GM12878 (cell line): Measurements from ENCODE around the gene KDM4F. TPM values are rescaled to one million over a fixed set of nuclear protein-coding genes. Genes with fewer than 3 reads are reported as not detected.

Experiments used
- ATAC-seq: fragments of 200-7000 bp; cut with Tn5 transposase; 3 replicates; pipeline ENCODE4 v1.9.1; 2020; ENCODE audit warnings: mild to moderate bottlenecking, moderate library complexity
- BruUV-seq: library from RNA; stranded (reverse); fragments of 400-500 nt; replicated peaks from 2 replicates; lab custom pipeline; 2021; lab: Mats Ljungman, UMichigan
- CTCF ChIA-PET: fragments of 300-600 bp; sonication (Branson Sonifier 250); formaldehyde crosslinking; extraction: SDS; loops from one replicate; lab custom pipeline; 2021; ENCODE audit warnings: inconsistent platforms; lab: Yijun Ruan, JAX
- POLR2A ChIA-PET: fragments of 350-600 bp; formaldehyde crosslinking; extraction: SDS; loops from one replicate; lab custom pipeline; 2021; ENCODE audit warnings: inconsistent platforms; lab: Charles Lee
- RAD21 ChIA-PET: fragments of 300-600 bp; sonication (Branson Sonifier 250); formaldehyde crosslinking; loops from one replicate; lab custom pipeline; 2023; ENCODE audit warnings: antibody characterized with exemption; ENCODE audit not compliant: unreplicated experiment; lab: Charles Lee
- SMC1A ChIA-PET: fragments of 300-600 bp; sonication (Branson Sonifier 250); formaldehyde crosslinking; loops from one replicate; lab custom pipeline; 2023; ENCODE audit not compliant: unreplicated experiment, uncharacterized antibody; lab: Charles Lee
- DNase-seq: peaks from one replicate; pipeline ENCODE4 v3.0.0-alpha.2; 2011; ENCODE audit warnings: low read depth, low spot score
- FAIRE-seq: peaks from 3 replicates; lab custom pipeline; 2011; peaks lifted over from hg19 to GRCh38; lab: Jason Lieb, UNC
- H2AFZ ChIP-seq: 2 replicates; pipeline ENCODE4 v1.6.0; 2011; ENCODE audit warnings: low read depth, low read length, control low read depth; ENCODE audit not compliant: control insufficient read depth
- H3K27ac ChIP-seq: 2 replicates; pipeline ENCODE4 v1.5.1; 2011; ENCODE audit warnings: control low read depth; ENCODE audit not compliant: control insufficient read depth, insufficient read depth
- H3K27me3 ChIP-seq, 2 experiments: replicated peaks in 1 of 2; 2 replicates each; pipeline versions ENCODE4 v1.6.0 to v1.6.1; 2011; ENCODE audit warnings: low read length in 1 of 2; ENCODE audit not compliant: control insufficient read depth in 2 of 2, insufficient read depth in 2 of 2
- H3K36me3 ChIP-seq, 2 experiments: 2 replicates each; pipeline ENCODE4 v1.5.1; 2011; ENCODE audit warnings: low read length in 1 of 2; ENCODE audit not compliant: control insufficient read depth in 2 of 2, insufficient read depth in 2 of 2
- H3K4me1 ChIP-seq: 2 replicates; pipeline ENCODE4 v1.6.1; 2011; ENCODE audit warnings: mild to moderate bottlenecking, low read length, moderate library complexity, mixed read lengths; ENCODE audit not compliant: control insufficient read depth, insufficient read depth
- H3K4me2 ChIP-seq: 2 replicates; pipeline ENCODE4 v1.6.0; 2011; ENCODE audit warnings: control low read depth; ENCODE audit not compliant: control insufficient read depth, insufficient read depth
- H3K4me3 ChIP-seq: fragments of 200-600 bp; sonication (generic); 2 replicates; pipeline ENCODE4 v1.5.1; 2016
- H3K79me2 ChIP-seq: 2 replicates; pipeline ENCODE4 v1.6.0; 2011; ENCODE audit warnings: low read length; ENCODE audit not compliant: control insufficient read depth, insufficient read depth
- H3K9ac ChIP-seq: 2 replicates; pipeline ENCODE4 v1.8.0; 2011; ENCODE audit warnings: low read length, control low read depth, mixed read lengths; ENCODE audit not compliant: control insufficient read depth, insufficient read depth
- H3K9me3 ChIP-seq: replicated peaks from 3 replicates; pipeline ENCODE4 v1.5.1; 2011; ENCODE audit warnings: mild to moderate bottlenecking, low read length; ENCODE audit not compliant: control insufficient read depth, insufficient read depth
- H4K20me1 ChIP-seq: 2 replicates; pipeline ENCODE4 v1.6.0; 2011; ENCODE audit not compliant: control insufficient read depth, insufficient read depth
- BRCA1 ChIP-seq: IDR thresholded peaks from 2 replicates; pipeline ENCODE4 v1.6.1; 2011; ENCODE audit warnings: low read depth, low read length, improper control_type of control experiment
- CBX3 ChIP-seq: fragments of 200-600 bp; sonication (generic); IDR thresholded peaks from 2 replicates; pipeline ENCODE4 v1.6.1; 2016; ENCODE audit warnings: low read depth, borderline replicate concordance
- DPF2 ChIP-seq: fragments of 450-650 bp; IDR thresholded peaks from 2 replicates; pipeline ENCODE4 v1.6.1; 2017; ENCODE audit warnings: mild to moderate bottlenecking
- FOS ChIP-seq: IDR thresholded peaks from 3 replicates; pipeline ENCODE4 v1.6.1; 2011; ENCODE audit warnings: borderline replicate concordance; ENCODE audit not compliant: insufficient read length; ENCODE audit errors: extremely low read depth
- FOXK2 ChIP-seq: fragments of 450-650 bp; IDR thresholded peaks from 2 replicates; pipeline ENCODE4 v1.6.1; 2017; ENCODE audit warnings: mild to moderate bottlenecking, moderate library complexity
- NBN ChIP-seq: fragments of 450-650 bp; IDR thresholded peaks from 2 replicates; pipeline ENCODE4 v1.6.1; 2016
- NFIC ChIP-seq: IDR thresholded peaks from 2 replicates; pipeline ENCODE4 v1.6.1; 2012; ENCODE audit warnings: low read depth, mild to moderate bottlenecking, inconsistent platforms, low read length, moderate library complexity
- POLR2A ChIP-seq: IDR thresholded peaks from 2 replicates; pipeline ENCODE4 v1.6.1; 2011; ENCODE audit warnings: low read depth, mild to moderate bottlenecking, low read length
- RBBP5 ChIP-seq: fragments of 200-600 bp; sonication (generic); conservative IDR thresholded peaks from 2 replicates; pipeline ENCODE4 v1.6.1; 2016
- TAF1 ChIP-seq: IDR thresholded peaks from 2 replicates; pipeline ENCODE4 v1.6.1; 2011; ENCODE audit warnings: mild to moderate bottlenecking, low read depth, low read length, borderline replicate concordance
- TCF7 ChIP-seq: IDR thresholded peaks from 2 replicates; pipeline ENCODE4 v1.6.1; 2014; ENCODE audit warnings: antibody characterized with exemption, borderline replicate concordance
- YBX1 ChIP-seq: fragments of 450-650 bp; IDR thresholded peaks from 2 replicates; pipeline ENCODE4 v1.6.1; 2016; ENCODE audit warnings: antibody characterized with exemption
- ZBTB4 ChIP-seq: fragments of 450-650 bp; formaldehyde crosslinking; IDR thresholded peaks from 2 replicates; pipeline ENCODE4 v1.4.0; 2022; ENCODE audit warnings: mild to moderate bottlenecking, moderate library complexity
- WGBS: methylation state at CpG from one replicate; pipeline ENCODE4 v1.1.6; 2016; ENCODE audit warnings: low lambda C conversion rate; ENCODE audit not compliant: insufficient replicate concordance, insufficient coverage; ENCODE audit errors: missing lambda C conversion rate; 5-methylcytosine and 5-hydroxymethylcytosine counted together
- in situ Hi-C: fragments of 300-500 bp; cut with MboI; formaldehyde crosslinking; loops from 9 replicates; pipeline ENCODE4 v1.14.3; 2018; ENCODE audit warnings: mixed read lengths
- intact Hi-C: fragments of 100-400 bp; cut with micrococcal nuclease; formaldehyde crosslinking; loops from one replicate; pipeline ENCODE4 v1.14.2; 2022; ENCODE audit not compliant: unreplicated experiment
- polyA plus RNA-seq, 11 experiments: library from polyadenylated mRNA; depleted of rRNA in 4 of 11; unstranded in 6 of 11; stranded (reverse) in 5 of 11; fragments of >200 nt; fragmentation: Nextera tagmentation in 4 of 11; fragmentation: Illumina TruSeq in 1 of 11; extraction: Ambion mirVana in 4 of 11; extraction: Trizol in 1 of 11; gene quantifications; 1 replicate in 1 of 11; 2 replicates in 10 of 11; pipeline versions ENCODE4 v1.2.1 to v1.2.3, GENCODE V29; 2011 to 2016; ENCODE audit warnings: inconsistent platforms in 2 of 11, missing spikeins in 2 of 11, low read depth in 1 of 11
- total RNA-seq, 4 experiments: library from RNA; depleted of rRNA in 3 of 4; stranded (reverse); fragments of >200 nt in 3 of 4; fragmentation: Illumina TruSeq in 1 of 4; extraction: Trizol in 1 of 4; gene quantifications; 2 replicates each; pipeline versions ENCODE4 v1.2.1 to v1.2.3, GENCODE V29; 2013 to 2021
- TF ChIP-seq, protein P1 (sequence below): IDR thresholded peaks from 2 replicates; pipeline ENCODE4 v1.6.1; 2012; ENCODE audit warnings: low read depth, low read length, improper control_type of control experiment
- TF ChIP-seq, protein P2 (sequence below): fragments of 450-650 bp; IDR thresholded peaks from 2 replicates; pipeline ENCODE4 v1.6.1; 2016; ENCODE audit warnings: mild to moderate bottlenecking, moderate library complexity, borderline replicate concordance

Gene KDM4F
- total and polyA plus RNA-seq, 10 of the 15 experiments (the other 5 are each of a cell fraction or from before 2014, with no cell fraction given): not detected

- H3K36me3 ChIP-seq: no peaks in the 10 kb centered on the region
- CTCF ChIA-PET: interaction anchor here (0.7 to 13.7 kb wide), 13 partner anchors 9 to 621 kb away, joined by 3 to 296 read pairs (median 7); partner anchors contain the start of gene SRSF8
- ATAC-seq: peak; percentile 93
- SMC1A ChIA-PET: interaction anchor here (0.7 to 17.5 kb wide), 16 partner anchors 9 to 120 kb away, joined by 3 to 315 read pairs (median 5); partner anchors contain the start of genes CWC15, KDM4D and SRSF8
- RAD21 ChIA-PET: interaction anchor here (0.6 to 12.5 kb wide), 14 partner anchors 9 to 625 kb away, joined by 3 to 244 read pairs (median 4); partner anchors contain the start of genes CWC15, KDM4D, SESN3 and SRSF8
- peak within 1 kb of the TSS; percentile 80 for H3K9ac ChIP-seq
- no peak for FAIRE-seq
- H3K27ac ChIP-seq: peak within 1 kb of the TSS; percentile 84
- H3K79me2 ChIP-seq: peaks cover 9% of the 10 kb centered on the region
- H3K4me2 ChIP-seq: peak within 1 kb of the TSS; percentile 95
- no peaks in the 10 kb centered on the region for H3K9me3 ChIP-seq
- H3K27me3 ChIP-seq: no peaks in the 10 kb centered on the region
- no peaks in the 10 kb centered on the region for H4K20me1 ChIP-seq
- WGBS: 1% methylated on average over 100 of the region's 106 CpGs
- peak within 1 kb of the TSS; percentile 94 for H3K4me3 ChIP-seq
- peak within 1 kb of the TSS; percentile 94 for H2AFZ ChIP-seq
- POLR2A ChIA-PET: interaction anchor here (0.6 to 8.0 kb wide), 10 partner anchors 10 to 467 kb away, joined by 3 to 139 read pairs (median 4); partner anchors contain the start of genes SESN3 and SRSF8
- H3K4me1 ChIP-seq: peaks cover 27% of the 10 kb centered on the region
- in situ Hi-C loops: loop anchor here (10.0 kb wide), 1 partner anchor 1155 kb away; no protein-coding TSS in a partner anchor
- BruUV-seq: no TSS peak
- intact Hi-C loops: loop anchor here (1.0 to 5.0 kb wide), 4 partner anchors 22 to 697 kb away; partner anchors contain the start of genes FAM76B and SESN3
- no peak for DNase-seq
- TF ChIP-seq NBN (no peak), ZBTB4 (no peak), YBX1 (no peak), FOS (no peak), CBX3 (no peak), TCF7 (no peak), BRCA1 (no peak), POLR2A (peak; percentile 93), RBBP5 (no peak), DPF2 (peak; percentile 89), TAF1 (peak; percentile 89), NFIC (no peak), FOXK2 (no peak)
- TF ChIP-seq, protein P1, sequence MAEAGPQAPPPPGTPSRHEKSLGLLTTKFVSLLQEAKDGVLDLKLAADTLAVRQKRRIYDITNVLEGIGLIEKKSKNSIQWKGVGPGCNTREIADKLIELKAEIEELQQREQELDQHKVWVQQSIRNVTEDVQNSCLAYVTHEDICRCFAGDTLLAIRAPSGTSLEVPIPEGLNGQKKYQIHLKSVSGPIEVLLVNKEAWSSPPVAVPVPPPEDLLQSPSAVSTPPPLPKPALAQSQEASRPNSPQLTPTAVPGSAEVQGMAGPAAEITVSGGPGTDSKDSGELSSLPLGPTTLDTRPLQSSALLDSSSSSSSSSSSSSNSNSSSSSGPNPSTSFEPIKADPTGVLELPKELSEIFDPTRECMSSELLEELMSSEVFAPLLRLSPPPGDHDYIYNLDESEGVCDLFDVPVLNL: 0 out of 2 replicates have a peak, but pooled peaks have one; percentile 18
- TF ChIP-seq, protein P2, sequence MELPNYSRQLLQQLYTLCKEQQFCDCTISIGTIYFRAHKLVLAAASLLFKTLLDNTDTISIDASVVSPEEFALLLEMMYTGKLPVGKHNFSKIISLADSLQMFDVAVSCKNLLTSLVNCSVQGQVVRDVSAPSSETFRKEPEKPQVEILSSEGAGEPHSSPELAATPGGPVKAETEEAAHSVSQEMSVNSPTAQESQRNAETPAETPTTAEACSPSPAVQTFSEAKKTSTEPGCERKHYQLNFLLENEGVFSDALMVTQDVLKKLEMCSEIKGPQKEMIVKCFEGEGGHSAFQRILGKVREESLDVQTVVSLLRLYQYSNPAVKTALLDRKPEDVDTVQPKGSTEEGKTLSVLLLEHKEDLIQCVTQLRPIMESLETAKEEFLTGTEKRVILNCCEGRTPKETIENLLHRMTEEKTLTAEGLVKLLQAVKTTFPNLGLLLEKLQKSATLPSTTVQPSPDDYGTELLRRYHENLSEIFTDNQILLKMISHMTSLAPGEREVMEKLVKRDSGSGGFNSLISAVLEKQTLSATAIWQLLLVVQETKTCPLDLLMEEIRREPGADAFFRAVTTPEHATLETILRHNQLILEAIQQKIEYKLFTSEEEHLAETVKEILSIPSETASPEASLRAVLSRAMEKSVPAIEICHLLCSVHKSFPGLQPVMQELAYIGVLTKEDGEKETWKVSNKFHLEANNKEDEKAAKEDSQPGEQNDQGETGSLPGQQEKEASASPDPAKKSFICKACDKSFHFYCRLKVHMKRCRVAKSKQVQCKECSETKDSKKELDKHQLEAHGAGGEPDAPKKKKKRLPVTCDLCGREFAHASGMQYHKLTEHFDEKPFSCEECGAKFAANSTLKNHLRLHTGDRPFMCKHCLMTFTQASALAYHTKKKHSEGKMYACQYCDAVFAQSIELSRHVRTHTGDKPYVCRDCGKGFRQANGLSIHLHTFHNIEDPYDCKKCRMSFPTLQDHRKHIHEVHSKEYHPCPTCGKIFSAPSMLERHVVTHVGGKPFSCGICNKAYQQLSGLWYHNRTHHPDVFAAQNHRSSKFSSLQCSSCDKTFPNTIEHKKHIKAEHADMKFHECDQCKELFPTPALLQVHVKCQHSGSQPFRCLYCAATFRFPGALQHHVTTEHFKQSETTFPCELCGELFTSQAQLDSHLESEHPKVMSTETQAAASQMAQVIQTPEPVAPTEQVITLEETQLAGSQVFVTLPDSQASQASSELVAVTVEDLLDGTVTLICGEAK: no peak
These were observed 40.7 kb downstream of the KDM4F start, which contains the start of gene ENDOD1 for GRCh38 chr11:95089620-95090542. ENDOD1 (plus strand) TSS chr11:95089846; CDS start chr11:95089928, 82 bp downstream.
